Articular chondrocyte of knee joint (primary cell): Measurements from ENCODE around the gene TGM3. TPM values are rescaled to one million over a fixed set of nuclear protein-coding genes. Genes with fewer than 3 reads are reported as not detected.

Experiments used
- total RNA-seq: library from RNA; depleted of rRNA; stranded (reverse); fragments of >200 nt; gene quantifications from 2 replicates; pipeline ENCODE4 v1.2.3, GENCODE V29; 2012

Gene TGM3, protein sequence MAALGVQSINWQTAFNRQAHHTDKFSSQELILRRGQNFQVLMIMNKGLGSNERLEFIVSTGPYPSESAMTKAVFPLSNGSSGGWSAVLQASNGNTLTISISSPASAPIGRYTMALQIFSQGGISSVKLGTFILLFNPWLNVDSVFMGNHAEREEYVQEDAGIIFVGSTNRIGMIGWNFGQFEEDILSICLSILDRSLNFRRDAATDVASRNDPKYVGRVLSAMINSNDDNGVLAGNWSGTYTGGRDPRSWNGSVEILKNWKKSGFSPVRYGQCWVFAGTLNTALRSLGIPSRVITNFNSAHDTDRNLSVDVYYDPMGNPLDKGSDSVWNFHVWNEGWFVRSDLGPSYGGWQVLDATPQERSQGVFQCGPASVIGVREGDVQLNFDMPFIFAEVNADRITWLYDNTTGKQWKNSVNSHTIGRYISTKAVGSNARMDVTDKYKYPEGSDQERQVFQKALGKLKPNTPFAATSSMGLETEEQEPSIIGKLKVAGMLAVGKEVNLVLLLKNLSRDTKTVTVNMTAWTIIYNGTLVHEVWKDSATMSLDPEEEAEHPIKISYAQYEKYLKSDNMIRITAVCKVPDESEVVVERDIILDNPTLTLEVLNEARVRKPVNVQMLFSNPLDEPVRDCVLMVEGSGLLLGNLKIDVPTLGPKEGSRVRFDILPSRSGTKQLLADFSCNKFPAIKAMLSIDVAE
- 0.39 and 0.43 TPM in 2 replicates for total RNA-seq

DNA sequence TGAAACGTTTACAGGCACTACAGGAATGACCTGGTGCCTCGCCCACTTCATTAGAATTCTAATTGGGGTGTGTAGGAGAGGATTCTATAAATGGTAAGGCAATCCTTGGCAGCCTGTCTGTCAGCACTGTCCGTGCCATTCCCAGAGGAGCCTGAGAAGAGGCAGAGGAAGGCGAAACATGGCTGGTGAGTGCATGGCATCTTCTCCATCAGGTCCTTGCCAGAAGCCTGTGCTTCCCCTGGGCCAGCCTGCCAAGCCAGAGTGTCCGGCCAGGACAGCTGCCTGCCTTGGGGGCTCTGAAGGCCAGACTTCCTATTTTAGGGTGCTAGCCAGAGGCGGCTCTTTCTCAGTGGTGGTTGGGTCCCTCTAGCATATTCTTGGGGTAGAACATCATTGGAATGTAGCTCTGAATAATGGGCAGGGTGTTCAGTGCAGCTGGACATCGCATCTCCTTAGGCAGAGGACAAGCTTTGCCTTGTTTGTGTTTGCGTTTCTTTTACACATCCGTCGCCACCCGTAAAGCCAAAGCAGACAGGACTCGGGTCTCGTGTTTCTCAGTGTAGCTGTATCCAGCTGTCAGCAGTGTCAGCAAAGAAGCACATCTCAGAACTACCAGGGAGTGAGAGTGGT is at the start of gene TGM3:
TGM3 (plus strand) TSS at position 116 of the 630 bp plus-strand sequence; CDS start at position 179, 63 bp downstream.

DNA sequence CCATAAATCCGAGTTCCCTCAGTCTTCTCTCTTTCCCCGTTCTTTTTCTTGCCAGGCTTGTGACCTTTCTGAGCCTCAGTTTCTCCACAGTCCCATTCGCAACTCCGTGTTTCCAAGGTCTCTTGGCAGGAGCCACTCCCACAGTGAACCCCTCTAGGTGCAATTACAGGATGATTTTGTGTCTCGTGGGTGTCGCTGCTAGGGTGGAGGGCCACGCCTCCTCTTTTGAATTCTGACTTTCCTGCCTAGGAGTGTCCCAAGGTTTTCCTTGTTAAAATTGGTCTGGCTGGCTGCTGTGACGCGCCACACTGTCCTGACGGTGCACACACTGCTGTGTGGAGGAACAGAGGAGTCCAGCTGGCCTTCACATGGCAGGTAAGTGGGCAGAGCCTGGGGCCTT is 84.8 kb downstream of the TGM3 start, which contains the start of gene TGM6:
TGM6 (plus strand) TSS at position 301 of the 400 bp plus-strand sequence; CDS start at position 369, 68 bp downstream.

Other genes starting within 250 kb of the TGM3 start
- 12.7 and 16.4 TPM in 2 replicates for gene STK35, start 194.2 kb upstream of the TGM3 start, total RNA-seq
- not detected in 2 replicates for gene TGM6, start 84.9 kb downstream of the TGM3 start, total RNA-seq
- gene SNRPB, start 174.8 kb downstream of the TGM3 start, total RNA-seq, result 79.1 and 92.8 TPM in 2 replicates
- gene ZNF343, start 212.9 kb downstream of the TGM3 start, total RNA-seq, result 7.4 and 18.9 TPM in 2 replicates
- not detected in 2 replicates for gene TMC2, start 240.6 kb downstream of the TGM3 start, total RNA-seq